GM19324 (cell line): Measurements from ENCODE around the gene CCDC60.

ENCODE experiments used
- ATAC-seq: cut with Tn5 transposase; IDR thresholded peaks from one replicate; pipeline ENCODE4 v1.9.1; 2021; ENCODE audit warnings: mild to moderate bottlenecking, moderate library complexity; ENCODE audit not compliant: unreplicated experiment, low FRiP score

Gene CCDC60

GRCh38 chr12:119432949-119433348 is 98.4 kb downstream of the CCDC60 start:
- ATAC-seq: no peak

- ATAC-seq: no peak
Observed at GRCh38 chr12:119440803-119441360, 106.4 kb downstream of the CCDC60 start.

- no peak for ATAC-seq
Observed at GRCh38 chr12:119444462-119445044, 110.0 kb downstream of the CCDC60 start.

GRCh38 chr12:119446459-119446858 is 111.9 kb downstream of the CCDC60 start:
- no peak for ATAC-seq

- no peak for ATAC-seq
Observed at GRCh38 chr12:119447126-119447525, 112.6 kb downstream of the CCDC60 start.

GRCh38 chr12:119447618-119448017 is 113.1 kb downstream of the CCDC60 start:
- ATAC-seq: no peak

- ATAC-seq: no peak
Observed at GRCh38 chr12:119448611-119449131, 114.1 kb downstream of the CCDC60 start.

- no peak for ATAC-seq
Observed at GRCh38 chr12:119450771-119451170, 116.2 kb downstream of the CCDC60 start.

- ATAC-seq: no peak
Observed at GRCh38 chr12:119456824-119457223, 122.3 kb downstream of the CCDC60 start.

- ATAC-seq: no peak
Observed at GRCh38 chr12:119457271-119457670, 122.7 kb downstream of the CCDC60 start.

GRCh38 chr12:119459481-119459880 is 125.0 kb downstream of the CCDC60 start:
- no peak for ATAC-seq

- no peak for ATAC-seq
Observed at GRCh38 chr12:119460876-119461275, 126.3 kb downstream of the CCDC60 start.

GRCh38 chr12:119461636-119462214 is 127.2 kb downstream of the CCDC60 start:
- ATAC-seq: no peak

GRCh38 chr12:119463211-119463926 is 128.8 kb downstream of the CCDC60 start:
- ATAC-seq: no peak

GRCh38 chr12:119468296-119468695 is 133.8 kb downstream of the CCDC60 start:
- ATAC-seq: no peak

GRCh38 chr12:119475650-119476049 is 141.1 kb downstream of the CCDC60 start:
- ATAC-seq: no peak

- ATAC-seq: no peak
Observed at GRCh38 chr12:119476951-119477350, 142.4 kb downstream of the CCDC60 start.

GRCh38 chr12:119479121-119479561 is 144.6 kb downstream of the CCDC60 start:
- no peak for ATAC-seq

GRCh38 chr12:119480551-119480950 is 146.0 kb downstream of the CCDC60 start:
- no peak for ATAC-seq

- no peak for ATAC-seq
Observed at GRCh38 chr12:119486599-119487154, 152.1 kb downstream of the CCDC60 start.

GRCh38 chr12:119491814-119492213 is 157.3 kb downstream of the CCDC60 start:
- no peak for ATAC-seq
